K562 (cell line): ENCODE data around the gene UBXN6.

Experiments
- BRCA1 ChIP-seq, 2 experiments: fragments of 450-650 bp in 1 of 2; sonication (generic) in 1 of 2; formaldehyde crosslinking in 1 of 2; IDR thresholded peaks; 2 replicates each; pipeline versions ENCODE4 v1.5.0 to v1.6.1; 2017 to 2020; ENCODE audit warnings: mild to moderate bottlenecking in 1 of 2, missing genetic modification reagents in 1 of 2
- CEBPG ChIP-seq, 3 experiments: fragments of 200-800 bp in 1 of 3; sonication (Bioruptor generic) in 1 of 3; sonication (generic) in 1 of 3; formaldehyde crosslinking in 1 of 3; IDR thresholded peaks in 2 of 3; conservative IDR thresholded peaks in 1 of 3; 2 replicates each; pipeline versions ENCODE4 v1.6.1 to v1.8.0; 2016 to 2022; ENCODE audit warnings: missing compliant biosample characterization in 2 of 3, missing genetic modification characterization in 2 of 3, mild to moderate bottlenecking in 1 of 3, missing genetic modification reagents in 1 of 3
- CTCF ChIP-seq, 3 experiments: IDR thresholded peaks in 2 of 3; conservative IDR thresholded peaks in 1 of 3; 2 replicates each; pipeline ENCODE4 v1.5.1; 2011 to 2012; ENCODE audit warnings: low read length in 3 of 3, mild to moderate bottlenecking in 3 of 3, control low read depth in 2 of 3, improper control_type of control experiment in 1 of 3, inconsistent platforms in 1 of 3, low read depth in 1 of 3, mixed read lengths in 1 of 3, moderate library complexity in 1 of 3; ENCODE audit not compliant: insufficient read depth in 2 of 3
- ELF1 ChIP-seq: fragments of 200-800 bp; sonication (Bioruptor generic); IDR thresholded peaks from 2 replicates; pipeline ENCODE4 v1.6.1; 2016; ENCODE audit warnings: missing genetic modification characterization, missing compliant biosample characterization
- EZH2 ChIP-seq: IDR thresholded peaks from 2 replicates; pipeline ENCODE4 v1.6.1; 2012; ENCODE audit warnings: low read depth, mild to moderate bottlenecking, inconsistent platforms, low read length, borderline replicate concordance
- FOXP1 ChIP-seq: sonication (generic); formaldehyde crosslinking; IDR thresholded peaks from 2 replicates; pipeline ENCODE4 v1.8.0; 2022; ENCODE audit warnings: mild to moderate bottlenecking, missing genetic modification reagents
- PHB2 ChIP-seq: fragments of 450-650 bp; IDR thresholded peaks from 2 replicates; pipeline ENCODE4 v1.6.1; 2017; ENCODE audit warnings: low read depth
- RNF2 ChIP-seq: sonication (generic); IDR thresholded peaks from 2 replicates; pipeline ENCODE4 v1.6.1; 2016
- TAL1 ChIP-seq: fragments of 450-650 bp; IDR thresholded peaks from 2 replicates; pipeline ENCODE4 v1.6.1; 2016; ENCODE audit warnings: mild to moderate bottlenecking
- TBL1XR1 ChIP-seq, 2 experiments: IDR thresholded peaks; 2 replicates each; pipeline ENCODE4 v1.6.1; 2012; ENCODE audit warnings: improper control_type of control experiment in 2 of 2, low read length in 2 of 2, mild to moderate bottlenecking in 1 of 2
- YY1 ChIP-seq, 3 experiments: IDR thresholded peaks; 2 replicates each; pipeline ENCODE4 v1.6.1; 2011; ENCODE audit warnings: low read length in 2 of 3, mild to moderate bottlenecking in 2 of 3, moderate library complexity in 2 of 3, borderline replicate concordance in 1 of 3, control low read depth in 1 of 3, low read depth in 1 of 3; ENCODE audit not compliant: insufficient read depth in 3 of 3, insufficient replicate concordance in 2 of 3, control insufficient read depth in 1 of 3, insufficient read length in 1 of 3; ENCODE audit errors: extremely low read depth in 1 of 3
- ZNF133 ChIP-seq: fragments of 250-450 bp; sonication (Bioruptor Pico); IDR thresholded peaks from 2 replicates; pipeline ENCODE4 v1.4.0; 2020; ENCODE audit warnings: mild to moderate bottlenecking
- TF ChIP-seq, protein P1 (sequence below): sonication (generic); formaldehyde crosslinking; IDR thresholded peaks from 2 replicates; pipeline ENCODE4 v1.9.0; 2022; ENCODE audit warnings: mild to moderate bottlenecking, missing genetic modification reagents

- TF ChIP-seq ELF1 (tag) (no peak), YY1 (IDR thresholded peaks at IDR 0.05; ENCODE audit: borderline replicate concordance in 1 of 3, control insufficient read depth in 1 of 3, extremely low read depth in 1 of 3, insufficient read depth in 3 of 3, insufficient read length in 1 of 3, insufficient replicate concordance in 2 of 3, low read depth in 1 of 3, low read length in 2 of 3) (no peak), ZNF133 (CRISPR knock-in tag) (no peak), CTCF (IDR thresholded peaks at IDR 0.05 in 2 of 3, conservative IDR thresholded peaks at IDR 0.05 in 1 of 3; ENCODE audit: insufficient read depth in 2 of 3, low read depth in 1 of 3, low read length in 3 of 3) (no peak), TBL1XR1 (IDR thresholded peaks at IDR 0.05; ENCODE audit: low read length in 2 of 2) (no peak), EZH2 (no peak), TAL1 (no peak), CEBPG (CRISPR knock-in tag; IDR thresholded peaks at IDR 0.05) (no peak), CEBPG (tag; conservative IDR thresholded peaks at IDR 0.05 in 1 of 2, IDR thresholded peaks at IDR 0.05 in 1 of 2) (no peak), FOXP1 (CRISPR knock-in tag) (no peak), PHB2 (no peak), RNF2 (no peak), BRCA1 (IDR thresholded peaks at IDR 0.05) (no peak), BRCA1 (CRISPR knock-in tag; IDR thresholded peaks at IDR 0.05) (no peak)
- TF ChIP-seq, protein P1, sequence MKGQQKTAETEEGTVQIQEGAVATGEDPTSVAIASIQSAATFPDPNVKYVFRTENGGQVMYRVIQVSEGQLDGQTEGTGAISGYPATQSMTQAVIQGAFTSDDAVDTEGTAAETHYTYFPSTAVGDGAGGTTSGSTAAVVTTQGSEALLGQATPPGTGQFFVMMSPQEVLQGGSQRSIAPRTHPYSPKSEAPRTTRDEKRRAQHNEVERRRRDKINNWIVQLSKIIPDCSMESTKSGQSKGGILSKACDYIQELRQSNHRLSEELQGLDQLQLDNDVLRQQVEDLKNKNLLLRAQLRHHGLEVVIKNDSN (CRISPR knock-in tag): no peak
These were observed 34.9 kb upstream of the UBXN6 start for GRCh38 chr19:4492337-4493103.
